Endothelial cell (in vitro differentiated cells): Measurements from ENCODE around the gene GPATCH2. TPM values are rescaled to one million over a fixed set of nuclear protein-coding genes. Genes with fewer than 3 reads are reported as not detected.

ENCODE experiments used
- DNase-seq: peaks from one replicate; pipeline ENCODE4 v3.0.0; 2021; ENCODE audit warnings: low spot score
- H3K27ac Mint-ChIP-seq: one replicate; pipeline ENCODE4 v1.8.0; 2021; ENCODE audit warnings: mixed read lengths, inconsistent platforms; ENCODE audit not compliant: unreplicated experiment
- H3K27me3 Mint-ChIP-seq: one replicate; pipeline ENCODE4 v1.8.0; 2021; ENCODE audit warnings: mild to moderate bottlenecking, moderate library complexity, mixed read lengths, inconsistent platforms; ENCODE audit not compliant: unreplicated experiment
- H3K36me3 Mint-ChIP-seq: one replicate; pipeline ENCODE4 v1.8.0; 2021; ENCODE audit warnings: mild to moderate bottlenecking, low read depth, mixed read lengths, inconsistent platforms; ENCODE audit not compliant: unreplicated experiment
- H3K4me1 Mint-ChIP-seq: one replicate; pipeline ENCODE4 v1.8.0; 2021; ENCODE audit warnings: mild to moderate bottlenecking, mixed read lengths, inconsistent platforms; ENCODE audit not compliant: unreplicated experiment
- H3K4me3 Mint-ChIP-seq: one replicate; pipeline ENCODE4 v1.8.0; 2021; ENCODE audit warnings: mild to moderate bottlenecking, mixed read lengths, inconsistent platforms; ENCODE audit not compliant: unreplicated experiment
- H3K9me3 Mint-ChIP-seq: one replicate; pipeline ENCODE4 v1.8.0; 2021; ENCODE audit warnings: mixed read lengths, inconsistent platforms; ENCODE audit not compliant: unreplicated experiment
- total RNA-seq: library from RNA; stranded (reverse); fragmentation: NEBNext Ultra II Directional; extraction: Animal tissue kit (Norgen Biotek cat#: 25700); gene quantifications from one replicate; pipeline ENCODE4 v1.2.1, GENCODE V29; 2021; ENCODE audit not compliant: unreplicated experiment
- TF ChIP-seq, protein P1 (sequence below): fragments of 200-600 bp; sonication (generic); IDR thresholded peaks from one replicate; pipeline ENCODE4 v1.5.0; 2021; ENCODE audit warnings: antibody characterized with exemption; ENCODE audit not compliant: unreplicated experiment

Gene GPATCH2
- total RNA-seq, 1 donor from 2014 or later, result 18.4 TPM

DNA sequence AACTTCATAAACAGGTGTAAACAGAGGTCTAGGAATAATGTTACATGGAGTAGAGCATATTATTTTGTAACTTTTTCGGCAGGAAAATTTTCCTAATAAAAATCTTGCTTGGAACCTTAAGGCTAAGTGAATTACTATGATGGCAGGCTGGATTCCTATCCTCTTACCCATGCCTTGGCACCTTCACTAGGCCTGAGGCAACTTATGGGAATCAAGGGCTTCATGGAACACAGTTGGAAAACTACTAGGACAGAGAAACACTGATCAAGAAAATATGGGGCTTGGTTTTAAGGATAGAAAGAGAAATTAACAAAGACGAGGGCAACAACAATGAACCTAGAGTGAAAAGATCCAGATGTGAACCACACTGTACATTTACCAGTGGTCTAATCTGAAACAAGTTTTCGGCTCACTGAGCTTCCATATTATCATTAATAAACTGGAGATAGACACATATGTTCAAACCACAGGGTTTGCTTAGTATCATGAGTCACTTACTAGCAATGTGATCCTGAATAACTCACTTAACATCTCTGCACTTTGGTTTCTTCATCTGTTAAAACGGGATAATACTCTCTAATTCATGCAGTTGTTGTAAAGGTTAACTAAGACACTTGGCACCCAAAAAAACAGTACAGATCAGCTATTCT is 68.5 kb downstream of the GPATCH2 start:
- H3K27me3 Mint-ChIP-seq, result no peaks in the 10 kb centered on the region
- TF ChIP-seq, protein P1, sequence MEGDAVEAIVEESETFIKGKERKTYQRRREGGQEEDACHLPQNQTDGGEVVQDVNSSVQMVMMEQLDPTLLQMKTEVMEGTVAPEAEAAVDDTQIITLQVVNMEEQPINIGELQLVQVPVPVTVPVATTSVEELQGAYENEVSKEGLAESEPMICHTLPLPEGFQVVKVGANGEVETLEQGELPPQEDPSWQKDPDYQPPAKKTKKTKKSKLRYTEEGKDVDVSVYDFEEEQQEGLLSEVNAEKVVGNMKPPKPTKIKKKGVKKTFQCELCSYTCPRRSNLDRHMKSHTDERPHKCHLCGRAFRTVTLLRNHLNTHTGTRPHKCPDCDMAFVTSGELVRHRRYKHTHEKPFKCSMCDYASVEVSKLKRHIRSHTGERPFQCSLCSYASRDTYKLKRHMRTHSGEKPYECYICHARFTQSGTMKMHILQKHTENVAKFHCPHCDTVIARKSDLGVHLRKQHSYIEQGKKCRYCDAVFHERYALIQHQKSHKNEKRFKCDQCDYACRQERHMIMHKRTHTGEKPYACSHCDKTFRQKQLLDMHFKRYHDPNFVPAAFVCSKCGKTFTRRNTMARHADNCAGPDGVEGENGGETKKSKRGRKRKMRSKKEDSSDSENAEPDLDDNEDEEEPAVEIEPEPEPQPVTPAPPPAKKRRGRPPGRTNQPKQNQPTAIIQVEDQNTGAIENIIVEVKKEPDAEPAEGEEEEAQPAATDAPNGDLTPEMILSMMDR, result no peak
- H3K9me3 Mint-ChIP-seq, result no peaks in the 10 kb centered on the region
- H3K4me3 Mint-ChIP-seq, result no peak overlapping the region
- DNase-seq, result no peak
- no peak overlapping the region for H3K27ac Mint-ChIP-seq
- H3K36me3 Mint-ChIP-seq, result no peaks in the 10 kb centered on the region
- H3K4me1 Mint-ChIP-seq, result no peaks in the 10 kb centered on the region

DNA sequence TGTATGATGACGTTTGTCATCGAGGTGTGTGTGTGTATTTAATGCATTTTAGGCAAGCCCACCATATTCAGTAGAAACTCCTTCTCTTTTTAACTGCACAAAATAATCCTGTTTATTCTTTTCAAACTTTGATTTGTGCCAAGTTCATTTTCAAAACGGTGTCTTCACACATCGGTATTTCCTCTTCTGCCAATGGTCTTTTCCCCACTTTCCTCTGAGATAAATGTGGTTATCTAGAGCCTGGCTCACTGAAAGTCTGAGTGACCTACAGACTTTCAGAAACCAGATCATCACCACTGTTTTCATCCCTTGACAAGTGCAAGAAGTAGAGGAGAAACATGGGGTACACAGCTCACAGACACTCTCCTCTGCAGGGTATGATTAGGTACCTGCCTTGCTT is 69.4 kb downstream of the GPATCH2 start:
- Mint-ChIP-seq H3K36me3 (no peaks in the 10 kb centered on the region), H3K27me3 (no peaks in the 10 kb centered on the region), H3K4me3 (no peak overlapping the region), H3K27ac (no peak overlapping the region), H3K9me3 (no peaks in the 10 kb centered on the region), H3K4me1 (no peaks in the 10 kb centered on the region)
- TF ChIP-seq, protein P1, result no peak
- DNase-seq, result no peak

DNA sequence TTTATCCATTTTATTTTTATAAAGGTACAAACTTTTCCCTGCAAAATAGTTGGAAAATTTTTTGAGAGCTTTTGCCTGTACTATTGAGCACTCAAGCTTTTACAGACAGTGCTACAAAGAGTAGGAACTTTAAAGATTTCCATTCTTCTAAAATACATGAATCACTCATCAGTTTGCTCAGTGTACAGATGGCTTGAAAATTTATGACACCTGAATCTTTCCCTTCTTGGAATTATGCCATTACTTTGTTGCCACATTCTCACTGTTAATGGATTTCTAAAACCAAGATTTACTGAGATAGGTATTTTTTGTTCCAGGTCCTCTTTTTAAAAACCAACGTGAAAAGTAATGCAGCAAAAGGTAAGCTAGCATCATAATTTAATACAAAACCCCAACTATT is 76.0 kb downstream of the GPATCH2 start:
- H3K4me1 Mint-ChIP-seq, result no peaks in the 10 kb centered on the region
- no peak overlapping the region for H3K27ac Mint-ChIP-seq
- no peaks in the 10 kb centered on the region for H3K36me3 Mint-ChIP-seq
- TF ChIP-seq, protein P1, result no peak
- H3K27me3 Mint-ChIP-seq, result no peaks in the 10 kb centered on the region
- no peak overlapping the region for H3K4me3 Mint-ChIP-seq
- no peak for DNase-seq
- no peaks in the 10 kb centered on the region for H3K9me3 Mint-ChIP-seq

DNA sequence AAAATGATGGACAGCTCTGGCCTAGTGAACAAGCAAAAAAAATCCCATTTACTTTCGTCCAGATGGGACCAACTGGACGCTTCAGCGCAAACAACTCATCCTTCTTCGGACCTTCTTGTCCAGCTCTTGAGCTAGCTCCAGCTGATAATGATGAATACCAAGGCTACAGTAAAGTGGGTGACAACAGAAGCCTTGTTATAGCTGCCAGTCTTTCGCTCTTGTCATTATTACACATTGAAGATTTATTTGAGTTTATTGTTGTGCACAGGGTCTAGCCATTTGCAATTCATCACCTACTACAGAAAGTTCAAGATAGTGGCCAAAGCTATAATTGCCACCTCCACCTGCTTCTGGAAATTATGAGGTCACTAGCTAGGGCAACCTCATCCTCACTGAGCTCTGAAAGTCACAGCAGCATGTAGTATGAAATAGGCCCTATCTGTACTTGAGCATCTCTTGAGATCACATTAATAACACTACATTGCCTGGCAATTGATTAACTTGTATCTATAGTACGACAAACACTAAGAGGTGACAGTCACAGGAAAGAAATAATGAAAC is 76.9 kb downstream of the GPATCH2 start:
- Mint-ChIP-seq H3K27ac (no peak overlapping the region), H3K4me3 (no peak overlapping the region), H3K4me1 (no peaks in the 10 kb centered on the region), H3K9me3 (no peaks in the 10 kb centered on the region), H3K27me3 (no peaks in the 10 kb centered on the region), H3K36me3 (no peaks in the 10 kb centered on the region)
- TF ChIP-seq, protein P1, result no peak
- no peak for DNase-seq

DNA sequence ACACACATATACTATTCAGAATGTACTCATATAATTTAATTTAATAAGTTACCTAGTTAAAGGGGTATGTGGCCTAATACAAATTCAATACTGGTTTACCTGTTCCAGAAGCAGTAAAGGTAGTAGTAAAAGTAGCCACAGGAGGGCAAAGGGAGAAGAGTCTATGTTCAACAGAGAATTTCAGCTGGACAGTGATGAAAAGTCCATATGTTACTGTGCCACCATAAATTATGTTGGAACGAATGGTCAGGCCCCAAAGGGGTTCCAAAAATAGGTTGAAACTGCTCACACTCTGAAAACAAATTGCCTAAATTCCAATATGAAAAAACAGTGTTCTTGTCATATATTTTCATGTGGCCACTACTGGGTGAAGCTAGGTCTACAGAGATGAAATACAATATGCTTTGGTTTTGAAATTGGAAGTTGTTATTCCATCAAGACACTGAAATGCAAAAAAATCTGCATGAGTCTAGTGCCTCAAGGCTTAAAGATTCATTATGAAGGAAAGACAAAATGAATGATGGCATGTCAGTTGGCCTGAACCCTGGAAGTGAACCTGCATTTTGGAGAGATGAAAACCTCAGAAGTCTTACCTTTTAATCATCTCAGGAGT is 78.4 kb downstream of the GPATCH2 start:
- H3K4me3 Mint-ChIP-seq, result no peak overlapping the region
- no peak overlapping the region for H3K27ac Mint-ChIP-seq
- no peaks in the 10 kb centered on the region for H3K4me1 Mint-ChIP-seq
- H3K27me3 Mint-ChIP-seq, result no peaks in the 10 kb centered on the region
- no peak for DNase-seq
- TF ChIP-seq, protein P1, result no peak
- H3K36me3 Mint-ChIP-seq, result peaks cover 13% of the 10 kb centered on the region
- no peaks in the 10 kb centered on the region for H3K9me3 Mint-ChIP-seq
